CD4-positive, alpha-beta T cell treated with Interleukin-15 for 1 hour (primary cell): ENCODE results near the gene DNASE1L3.
A peak's percentile ranks its signal among the peaks of the same experiment; 100 is the strongest.
"Not testable (repeated sequence)": the region's sequence is repeated elsewhere in the genome, so short reads cannot be mapped to it uniquely, and the experiment has no call there.

Source experiments
- DNase-seq: peaks from one replicate; pipeline ENCODE4 v3.0.0-alpha.2; 2020

The DNASE1L3 gene

DNA sequence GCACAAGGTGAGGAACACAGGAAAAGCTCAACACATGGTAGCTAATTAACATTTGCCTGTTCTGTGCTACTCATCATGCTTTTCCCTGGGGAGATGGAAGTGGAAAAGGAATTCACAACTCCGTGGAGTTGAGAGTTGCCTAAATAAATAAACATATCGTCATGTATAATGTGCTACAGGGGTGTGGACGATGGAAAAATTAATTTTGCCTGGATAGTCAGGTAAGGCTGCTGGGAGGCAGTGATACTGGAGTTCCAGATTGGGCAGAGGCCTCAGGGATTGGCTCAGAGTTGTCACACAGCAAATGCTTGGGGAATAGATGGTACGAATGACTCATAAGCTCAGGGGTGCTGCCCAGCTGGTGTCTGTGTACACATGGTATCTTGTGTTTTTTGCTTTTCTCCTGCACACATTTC, 23.8 kb upstream of the DNASE1L3 start:
- no peak for DNase-seq

DNA sequence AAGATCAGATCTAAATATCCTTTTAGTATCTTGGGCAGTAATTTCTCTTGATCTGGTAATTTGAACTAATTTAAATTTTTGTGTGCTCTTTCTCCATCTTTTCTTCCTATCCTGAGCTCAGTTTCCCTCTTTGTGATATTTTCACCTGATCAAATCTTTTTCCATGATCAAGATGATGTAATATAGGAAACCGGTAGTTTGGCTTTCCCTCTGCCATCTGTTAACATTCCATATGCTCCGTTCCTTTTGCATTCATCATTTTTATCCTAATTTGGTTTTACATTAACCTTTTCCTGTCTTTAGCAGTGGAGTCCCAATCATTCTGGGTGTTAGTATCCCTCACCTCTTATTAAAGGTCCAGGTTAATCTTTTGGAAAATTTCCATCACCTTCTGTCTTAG, 20.9 kb upstream of the DNASE1L3 start:
- DNase-seq = no peak

DNA sequence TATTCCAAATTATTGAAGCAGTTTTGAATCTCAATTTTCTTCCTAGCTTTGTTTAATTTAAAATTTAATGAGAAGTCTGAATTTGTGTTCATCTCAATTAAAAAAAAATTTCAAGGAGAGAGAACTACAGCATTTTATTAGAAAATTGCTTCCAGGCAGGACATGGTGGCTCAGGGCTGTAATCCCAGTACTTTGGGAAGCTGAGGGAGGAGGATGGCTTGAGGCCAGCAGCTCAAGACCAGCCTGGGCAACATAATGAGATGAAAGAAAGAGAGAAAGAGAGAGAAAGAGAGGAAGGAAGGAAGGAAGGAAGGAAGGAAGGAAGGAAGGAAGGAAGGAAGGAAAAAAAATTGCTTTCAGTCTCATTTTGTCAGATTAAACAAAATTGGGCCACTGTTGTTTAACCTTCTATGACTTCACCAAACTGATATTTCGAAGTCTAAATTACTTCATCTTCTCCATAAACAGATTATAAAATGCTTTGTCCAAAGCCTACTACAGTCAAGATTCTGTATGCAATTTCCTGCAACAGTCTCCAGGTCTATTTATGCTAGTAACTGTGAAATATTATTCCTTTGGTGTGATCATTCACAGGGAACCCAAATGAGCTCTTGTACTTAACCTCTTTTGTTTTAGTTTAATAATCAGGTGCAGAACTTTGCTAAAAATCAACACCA, 20.2 kb upstream of the DNASE1L3 start:
- DNase-seq = no peak

DNA sequence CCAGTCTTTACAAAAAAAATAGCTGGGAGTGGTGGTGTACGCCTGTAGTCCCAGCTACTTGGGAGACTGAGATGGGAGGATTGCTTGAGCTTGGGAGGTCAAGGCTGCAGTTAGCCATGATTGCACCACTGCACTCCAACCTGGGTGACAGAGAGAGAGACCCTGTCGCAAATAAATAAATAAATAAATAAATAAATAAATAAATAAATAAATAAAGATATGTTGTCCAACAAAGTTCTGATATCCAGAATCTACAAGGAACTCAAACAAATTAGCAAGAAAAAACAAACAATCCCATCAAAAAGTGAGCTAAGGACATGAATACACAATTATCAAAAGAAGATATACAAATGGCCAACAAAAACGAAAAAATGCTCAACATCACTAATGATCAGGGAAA, 17.2 kb upstream of the DNASE1L3 start:
- DNase-seq = not testable (repeated sequence)

DNA sequence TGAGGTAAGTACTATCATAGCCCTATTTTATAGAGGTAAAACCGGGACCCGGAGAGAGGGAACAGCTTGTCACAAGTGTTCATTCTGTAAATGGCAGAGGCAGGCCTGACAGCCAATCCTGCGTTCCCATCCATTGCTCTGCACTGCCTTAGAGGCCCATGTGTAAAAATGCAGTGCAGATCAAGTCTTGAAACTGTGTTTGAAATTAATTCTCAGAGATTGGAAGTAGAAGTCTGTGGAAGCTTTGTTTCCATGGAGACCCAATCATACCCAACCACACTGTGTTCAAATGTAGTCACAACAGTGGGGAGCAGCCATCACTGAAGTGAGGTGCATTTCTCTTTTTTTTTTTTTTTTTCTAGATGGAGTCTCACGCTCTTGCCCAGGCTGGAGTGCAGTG, 13.1 kb upstream of the DNASE1L3 start:
- no peak for DNase-seq

DNA sequence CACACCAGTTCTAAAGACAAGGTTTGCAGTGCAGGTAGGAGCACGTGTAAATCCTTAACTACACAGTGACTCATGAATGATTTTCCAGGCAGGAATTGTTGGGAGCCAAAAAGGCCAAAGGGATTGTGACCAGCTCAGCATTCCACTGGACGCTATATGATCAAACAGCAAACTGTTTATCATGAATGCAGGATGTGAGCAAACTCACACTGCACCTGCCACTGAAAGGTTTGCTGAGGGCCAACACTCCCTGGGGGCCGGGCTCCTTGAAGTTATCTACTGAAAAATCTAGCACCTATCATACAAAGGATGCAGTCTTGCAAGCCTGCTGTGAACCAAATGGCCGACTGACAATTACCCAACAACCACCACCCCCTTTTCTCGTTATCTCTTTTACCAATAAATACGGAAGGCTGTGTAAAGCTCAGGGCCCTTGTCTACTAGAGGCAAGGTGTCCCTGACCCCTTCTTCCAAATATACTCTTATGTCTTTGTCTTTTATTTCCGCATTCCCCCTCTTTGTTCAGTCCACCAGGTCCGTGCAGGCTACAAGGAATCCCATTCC, 11.5 kb upstream of the DNASE1L3 start:
- DNase-seq = no peak

DNA sequence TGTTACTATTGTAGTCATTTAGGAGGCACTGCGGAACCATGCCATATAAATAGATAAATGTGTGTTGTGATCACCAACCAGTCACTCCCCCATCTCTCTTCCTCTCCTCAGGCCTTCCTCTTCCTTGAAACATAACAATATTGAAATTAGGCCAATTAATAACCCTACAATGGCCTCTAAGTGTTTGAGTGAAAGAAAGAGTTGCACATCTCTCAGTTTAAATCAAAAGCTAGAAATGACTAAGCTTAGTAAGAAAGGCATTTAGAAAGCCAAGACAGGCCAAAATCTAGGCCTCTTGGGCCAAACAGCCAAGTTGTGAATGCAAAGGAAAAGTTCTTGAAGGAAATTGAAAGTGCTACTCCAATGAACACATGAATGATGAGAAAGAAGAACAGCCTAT, 8.1 kb upstream of the DNASE1L3 start:
- DNase-seq = no peak

DNA sequence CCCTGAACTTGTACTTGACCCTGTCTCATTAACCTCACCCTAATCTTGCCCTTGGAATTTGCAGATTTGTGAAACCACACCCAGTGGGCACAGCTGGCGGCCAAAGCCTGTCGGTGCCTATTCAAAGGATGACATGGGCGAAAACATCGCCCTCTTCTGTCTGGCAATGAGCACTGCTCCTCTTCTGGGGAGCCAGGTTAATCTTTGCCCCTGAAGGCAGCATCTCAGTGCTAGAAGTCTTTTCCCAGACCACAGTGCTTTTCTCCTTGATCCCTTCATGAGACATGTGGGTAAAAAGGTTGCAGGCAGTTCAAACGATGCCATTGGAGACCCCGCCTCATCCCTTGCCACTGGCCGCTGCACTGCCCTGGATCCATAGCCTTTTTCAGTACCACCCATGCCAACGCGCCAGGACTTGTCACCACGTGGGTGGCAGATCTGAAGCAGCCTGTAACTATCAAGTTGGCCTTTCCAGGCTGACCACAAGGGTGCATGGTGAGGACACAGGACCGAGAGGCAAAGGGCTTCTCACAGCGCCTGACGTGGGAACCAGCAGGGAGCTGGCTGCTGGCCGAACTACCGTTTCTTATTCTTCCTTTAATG, 6.5 kb upstream of the DNASE1L3 start:
- DNase-seq = peak; percentile 67

DNA sequence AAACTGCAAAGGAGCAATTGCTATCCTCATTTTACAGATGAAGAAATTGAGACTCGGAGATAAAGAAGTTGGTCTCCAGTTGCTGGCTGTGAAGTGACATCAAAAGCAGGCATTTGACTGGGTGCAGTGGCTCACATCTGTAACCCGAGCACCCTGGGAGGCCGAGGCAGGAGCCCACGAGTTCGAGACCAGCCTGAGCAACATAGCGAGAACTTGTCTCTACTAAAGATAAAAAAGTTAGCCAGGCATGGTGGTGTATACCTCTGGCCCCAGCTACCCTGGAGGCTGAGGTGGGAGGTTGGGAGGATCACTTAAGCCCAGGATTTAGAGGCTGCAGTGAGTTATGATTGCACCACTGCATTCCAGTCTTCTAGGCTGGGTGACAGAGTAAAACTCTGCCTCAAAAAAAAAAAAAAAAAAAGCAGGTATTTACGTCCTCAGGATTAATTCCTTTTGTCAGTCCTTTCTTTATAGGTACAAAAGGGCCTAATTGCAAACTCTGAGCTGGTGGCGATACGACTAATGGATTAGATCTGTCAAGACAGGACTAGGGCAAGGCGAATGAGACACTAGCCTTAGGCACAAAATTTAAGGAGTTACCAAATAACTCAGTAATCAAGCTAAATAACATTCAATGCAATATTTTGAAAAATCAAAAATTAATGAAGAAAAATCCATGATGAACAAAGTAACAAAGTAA, 5.9 kb upstream of the DNASE1L3 start:
- no peak for DNase-seq

DNA sequence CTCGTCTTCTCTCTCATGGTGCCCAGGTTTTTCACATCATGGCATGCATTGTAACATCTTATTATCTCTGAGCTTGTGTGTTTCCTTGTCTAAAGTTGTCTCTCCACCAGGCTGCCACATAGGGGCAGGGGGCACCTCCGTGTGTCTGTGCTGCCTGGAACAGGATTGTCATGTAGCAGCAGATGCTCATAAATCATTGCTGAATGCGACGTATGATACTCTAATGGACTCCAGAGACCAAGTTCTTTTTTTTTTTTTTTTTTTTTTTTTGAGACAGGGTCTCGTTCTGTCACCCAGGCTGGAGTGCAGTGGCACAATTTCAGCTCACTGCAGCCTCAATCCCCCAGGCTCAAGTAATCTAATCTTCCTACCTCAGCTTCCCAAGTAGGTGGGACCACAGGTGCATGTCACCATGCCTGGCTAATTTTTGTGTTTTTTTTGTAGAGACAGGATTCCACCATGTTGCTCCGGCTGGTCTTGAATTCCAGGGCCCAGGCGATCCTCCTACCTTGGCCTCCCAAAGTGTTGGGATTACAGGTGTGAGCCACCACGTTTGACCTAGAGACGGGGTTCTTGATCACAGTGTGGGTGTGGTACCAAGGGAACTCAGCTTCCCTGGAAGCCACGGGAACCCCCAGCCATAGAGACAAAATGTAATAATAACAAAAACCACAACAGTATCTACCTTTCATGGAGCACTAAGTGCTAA, 4.7 kb upstream of the DNASE1L3 start:
- DNase-seq = no peak

DNA sequence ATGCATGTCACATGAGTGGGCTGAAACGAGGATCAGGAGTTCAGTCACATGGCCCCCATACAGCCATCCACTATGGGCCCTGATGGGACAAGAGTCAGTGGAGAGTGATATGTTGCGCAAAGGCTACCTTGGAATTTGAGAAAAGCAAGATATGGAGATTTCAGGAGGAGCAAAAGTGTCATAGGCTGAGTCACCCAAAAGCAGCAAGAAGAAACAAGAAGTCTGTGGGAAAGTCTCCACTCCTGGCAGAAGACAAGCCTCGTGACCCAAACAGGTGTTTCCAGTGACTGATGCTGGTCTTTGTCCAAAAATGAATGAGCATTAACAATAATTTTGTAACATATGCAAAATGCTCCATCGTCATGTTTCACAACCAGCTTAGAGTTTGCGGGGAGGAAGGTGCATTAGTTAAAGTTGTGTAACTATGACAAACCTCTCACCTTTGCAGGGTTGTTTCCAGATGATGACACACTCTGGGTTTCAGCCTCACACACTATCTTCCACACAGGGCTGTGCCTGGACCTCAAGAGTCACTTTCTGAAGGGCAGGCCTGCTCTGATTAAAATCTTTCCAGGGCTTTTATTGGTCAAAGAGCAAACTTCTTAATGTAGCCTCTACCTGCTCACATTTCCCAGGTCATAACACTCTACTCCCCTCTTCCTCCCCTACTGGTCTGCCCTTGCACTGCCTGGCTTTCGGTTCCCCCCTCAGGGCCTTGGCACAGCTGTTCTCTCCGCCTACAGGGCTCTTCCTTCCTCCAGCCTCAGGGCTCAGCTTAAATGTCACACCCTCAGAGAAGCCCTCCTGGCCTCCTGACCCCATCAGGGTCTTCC, 3.9 kb upstream of the DNASE1L3 start:
- peak; percentile 54 for DNase-seq

DNA sequence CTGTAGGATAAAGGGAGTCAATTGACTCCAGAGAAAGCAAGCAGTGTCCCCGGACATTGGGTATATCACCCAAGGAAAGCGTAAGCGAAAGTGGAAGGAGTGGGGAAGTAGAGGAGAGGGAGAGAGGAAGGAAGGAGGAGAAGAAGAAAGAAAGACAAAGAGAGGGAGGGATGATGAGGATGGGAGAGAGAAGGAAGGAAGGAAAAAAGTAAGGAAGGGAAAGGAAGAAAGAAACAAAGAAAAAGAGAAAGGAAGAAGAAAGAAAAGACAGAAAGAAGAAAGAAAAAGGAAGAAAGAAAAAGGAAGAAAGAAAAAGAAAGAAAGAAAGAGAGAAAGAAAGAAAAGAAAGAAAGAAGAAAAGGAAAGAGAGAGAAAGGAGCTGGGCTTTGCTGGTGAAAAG, 839 bp downstream of the DNASE1L3 start:
- DNase-seq = no peak

DNA sequence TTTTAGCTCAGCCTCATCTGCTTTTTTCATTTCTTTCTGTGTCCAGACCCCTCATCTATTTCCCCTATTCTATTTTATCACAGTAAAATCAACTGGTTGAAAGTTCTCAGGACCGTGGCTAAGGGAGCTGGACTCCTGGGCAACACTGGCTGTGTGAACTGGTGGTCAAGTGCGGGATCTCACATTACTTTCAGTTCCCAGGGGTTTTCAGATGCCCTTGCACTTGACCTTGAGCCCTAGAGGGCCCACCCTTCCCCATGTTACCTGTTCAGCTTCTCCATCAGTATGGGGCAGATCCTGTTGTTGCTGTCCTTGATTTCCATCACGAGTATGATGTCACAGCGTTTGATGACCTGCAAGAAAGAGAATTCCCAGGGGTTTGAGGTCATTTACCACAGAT, 2.8 kb downstream of the DNASE1L3 start:
- DNase-seq = no peak

DNA sequence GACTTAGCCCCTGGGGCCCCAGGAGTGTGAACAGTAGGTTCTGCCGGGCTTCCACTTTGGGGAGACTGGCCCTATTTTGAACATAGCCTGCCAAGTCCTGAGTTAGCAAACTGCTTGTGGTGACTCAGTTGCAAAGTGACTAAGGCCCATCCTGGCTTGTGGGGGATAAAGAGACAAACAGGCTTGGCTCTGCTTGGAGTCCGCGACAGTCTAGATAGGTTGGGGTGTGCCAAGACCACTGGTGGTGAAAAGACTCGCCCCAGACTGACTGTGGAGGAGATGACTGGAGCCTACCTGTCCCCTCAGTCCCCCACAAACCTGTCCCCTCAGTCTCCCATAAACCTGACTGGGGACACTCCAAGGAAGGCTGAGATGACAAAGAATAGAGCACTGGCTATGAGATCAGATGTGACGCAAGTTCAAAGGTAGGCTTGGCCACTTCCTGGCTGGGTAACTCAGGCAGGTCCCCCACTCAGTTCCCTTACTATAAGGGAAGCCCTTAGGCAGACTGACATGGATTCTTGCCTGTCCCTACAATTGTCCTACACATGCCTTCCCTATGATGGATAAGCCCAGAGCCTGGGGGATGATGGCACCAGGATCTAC, 4.3 kb downstream of the DNASE1L3 start:
- no peak for DNase-seq

DNA sequence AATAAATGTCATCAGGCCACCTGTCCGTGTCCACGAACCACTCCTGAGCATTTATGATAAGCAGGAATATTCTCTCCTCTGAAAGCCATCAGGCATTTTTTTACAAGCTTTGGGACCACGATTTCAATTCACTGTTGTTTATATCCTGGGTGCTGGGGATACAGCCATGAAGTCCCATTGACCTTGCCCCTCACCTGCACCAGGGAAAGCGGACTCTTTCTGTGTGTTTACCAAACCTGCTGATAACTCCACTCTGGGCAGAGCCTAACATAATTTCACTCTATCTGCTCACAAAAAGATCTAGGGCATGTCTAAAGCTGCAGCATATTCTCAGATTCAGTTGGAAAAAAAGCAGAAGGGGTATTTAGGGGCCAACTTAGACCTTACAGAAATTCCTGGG, 4.8 kb downstream of the DNASE1L3 start:
- no peak for DNase-seq

DNA sequence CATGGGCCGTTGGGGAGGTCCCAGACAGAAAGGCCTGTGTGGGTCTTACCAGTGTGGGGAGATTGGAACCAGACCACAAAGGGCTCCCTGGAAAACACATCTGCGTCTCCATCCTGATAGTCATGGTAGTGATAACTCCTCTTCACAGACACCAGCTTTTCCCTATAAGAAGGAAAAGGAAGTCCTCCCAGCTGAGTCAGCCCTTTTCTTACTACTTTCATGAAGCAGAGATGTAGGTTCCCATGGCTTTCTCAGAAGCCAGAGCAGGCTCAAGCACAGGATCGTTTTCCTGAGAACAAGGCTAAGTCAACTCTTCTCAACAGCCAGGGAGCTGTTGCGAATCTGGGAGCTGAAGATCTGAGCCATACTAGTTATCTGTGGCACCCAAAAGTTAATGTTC, 6.1 kb downstream of the DNASE1L3 start:
- no peak for DNase-seq

DNA sequence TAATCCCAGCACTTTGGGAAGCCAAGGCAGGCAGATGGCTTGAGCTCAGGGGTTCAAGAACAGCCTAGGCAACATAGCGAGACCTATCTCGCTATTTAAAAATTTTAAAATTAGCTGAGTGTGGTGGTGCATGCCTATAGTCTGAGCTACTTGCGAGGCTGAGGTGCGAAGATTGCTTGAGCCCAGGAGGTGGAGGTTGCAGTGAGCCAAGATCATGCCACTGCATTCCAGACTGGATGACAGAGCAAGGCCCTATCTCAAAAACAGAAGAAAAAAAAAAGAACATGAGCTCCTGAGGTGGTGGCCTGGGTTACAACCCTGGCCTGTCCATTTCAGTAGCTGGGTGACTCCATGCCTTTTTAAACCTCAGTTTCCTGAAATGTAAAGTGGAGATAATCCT, 7.2 kb downstream of the DNASE1L3 start:
- DNase-seq = no peak

DNA sequence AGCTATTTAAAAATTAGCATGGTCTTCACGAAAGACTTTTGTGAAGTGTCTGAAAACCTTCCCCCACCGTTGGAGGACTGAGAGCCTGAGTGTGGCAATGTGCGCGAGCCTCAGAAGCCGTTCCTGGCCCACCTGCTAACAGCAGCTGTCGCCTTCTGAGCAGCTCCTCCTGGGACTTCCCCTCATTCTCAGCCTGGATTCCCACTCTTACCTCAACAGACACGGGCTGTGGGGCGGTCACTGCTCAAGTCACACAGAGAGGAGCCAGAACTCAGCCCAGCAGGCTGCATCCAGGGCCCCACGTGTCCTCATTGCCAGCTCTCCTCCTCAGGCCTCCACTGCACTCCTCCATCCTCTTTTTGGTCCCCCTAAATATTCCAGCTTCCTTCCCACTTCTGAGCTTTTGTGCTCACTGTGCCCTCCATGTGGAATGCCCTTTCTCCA, 7.8 kb downstream of the DNASE1L3 start:
- DNase-seq = no peak

DNA sequence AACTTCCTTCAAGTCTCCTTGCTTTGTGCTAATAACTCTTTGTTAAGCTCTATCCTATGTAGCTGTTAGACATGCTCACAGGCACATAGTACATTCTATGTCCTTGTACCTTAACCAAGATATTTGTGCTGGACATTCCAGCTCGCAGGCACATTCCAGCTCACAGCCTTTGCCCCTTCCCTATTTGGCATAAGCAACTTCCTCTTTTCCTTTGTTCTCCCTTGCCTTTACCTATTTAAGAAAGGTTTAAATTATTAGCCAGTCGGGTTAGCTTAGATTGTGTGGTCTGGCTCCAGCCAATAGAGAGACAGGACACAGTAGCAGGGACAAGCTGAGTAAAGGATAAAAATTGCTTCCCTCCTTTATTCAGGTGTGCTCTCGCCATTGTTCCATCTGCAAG, 9.3 kb downstream of the DNASE1L3 start:
- DNase-seq = not testable (repeated sequence)

DNA sequence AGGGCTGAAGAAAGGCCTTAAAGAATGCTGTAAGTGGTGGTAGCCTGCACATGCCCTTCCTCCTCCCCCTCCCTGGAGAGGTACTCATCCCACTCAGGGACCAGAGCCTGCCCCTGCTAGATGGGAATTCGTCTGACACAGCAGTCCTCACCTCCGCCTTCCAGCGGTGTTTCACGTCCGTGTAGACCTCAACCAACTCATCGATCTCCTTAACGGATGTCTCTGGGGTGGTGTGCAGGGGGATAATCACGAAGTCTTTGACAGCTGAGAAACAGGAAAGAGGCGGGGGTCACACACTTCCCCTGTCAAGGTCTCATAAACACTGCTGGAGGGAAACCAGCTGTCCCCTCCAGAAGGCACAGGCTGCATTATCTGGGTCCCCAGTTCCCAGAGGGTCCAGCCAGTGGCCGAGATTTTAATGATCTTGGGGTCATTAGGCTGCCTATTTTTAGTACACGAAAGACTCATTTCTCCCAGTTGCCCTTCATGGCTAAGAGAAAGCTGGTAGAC, 9.9 kb downstream of the DNASE1L3 start:
- DNase-seq = no peak

DNA sequence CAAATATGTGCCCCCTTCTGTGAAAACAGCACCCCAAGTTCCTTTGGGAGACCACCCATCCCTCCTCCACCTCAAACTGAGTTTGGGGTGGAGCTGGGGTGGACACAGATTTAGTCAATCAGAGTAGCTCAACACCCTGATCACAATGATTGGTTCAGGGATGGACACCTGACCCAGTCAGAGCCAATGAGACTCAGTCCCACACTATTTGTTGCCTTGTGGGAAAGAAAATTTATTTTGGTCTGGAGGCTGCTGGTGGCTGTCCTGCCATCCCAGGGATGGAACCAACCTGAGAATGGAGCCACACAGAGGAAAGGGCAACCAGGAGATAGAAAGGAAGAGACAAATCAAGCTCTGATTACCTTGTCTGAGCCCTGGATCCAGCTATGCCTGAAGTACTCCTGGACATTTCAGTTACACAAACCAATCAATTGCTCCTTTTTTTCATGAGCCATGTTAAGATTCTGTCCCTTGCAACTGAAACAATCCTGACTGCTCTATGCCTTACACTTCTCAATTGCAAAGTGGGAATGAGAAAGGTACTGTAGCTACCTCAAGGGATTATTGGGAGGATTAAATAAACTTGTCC, 10.6 kb downstream of the DNASE1L3 start:
- DNase-seq = no peak
